ENCODE results near the gene IL1A. TPM values are rescaled to one million over a fixed set of nuclear protein-coding genes. Genes with fewer than 3 reads are reported as not detected.
A peak's percentile ranks its signal among the peaks of the same experiment; 100 is the strongest.

IL1A gene
- total RNA-seq, 1 experiment from 2014 or later, result 0.10 TPM

- intact Hi-C loops (cut with micrococcal nuclease), result no loop called here
- ChIA-PET RAD21 (ENCODE audit: low non-redundant PET in 1 of 2, low total read pairs in 2 of 2, uncharacterized antibody in 2 of 2, unreplicated experiment in 2 of 2) (no interaction called here), CTCF (no interaction called here), POLR2A (no interaction called here)
- Histone ChIP-seq H3K27me3 (ENCODE audit: insufficient read depth, low read length) (no peaks in the 10 kb centered on the region), H3K4me3 (replicated peaks in 1 of 2; ENCODE audit: low read depth in 1 of 2, low read length in 2 of 2) (no peak overlapping the region), H3K9me2 (ENCODE audit: insufficient read depth) (no peaks in the 10 kb centered on the region), H3K4me1 (ENCODE audit: control insufficient read depth in 1 of 2, insufficient read depth in 2 of 2, low read length in 2 of 2) (peaks cover 0 to 16% of the 10 kb centered on the region in 2 experiments; a peak in 2 of 4 replicates), H3K27ac (ENCODE audit: low read depth, low read length) (no peak overlapping the region), H3K36me3 (ENCODE audit: control insufficient read depth in 1 of 2, insufficient read depth in 2 of 2, low read length in 2 of 2) (no peaks in the 10 kb centered on the region), H3K79me2 (ENCODE audit: insufficient read depth, low read length) (peaks cover 8% of the 10 kb centered on the region), H3K9ac (ENCODE audit: low read length) (no peak overlapping the region), H4K20me1 (ENCODE audit: insufficient read depth) (no peaks in the 10 kb centered on the region), H3K9me3 (ENCODE audit: control insufficient read depth in 1 of 2, insufficient read depth in 1 of 2, low read depth in 1 of 2, low read length in 2 of 2) (no peaks in the 10 kb centered on the region), H2AFZ (ENCODE audit: low read depth, low read length, poor library complexity, severe bottlenecking) (no peak overlapping the region), H3K4me2 (ENCODE audit: low read length) (no peak overlapping the region)
- no TSS peak for BruUV-seq (replicated peaks)
- TF ChIP-seq CTCF (IDR thresholded peaks at IDR 0.05 in 2 of 3, conservative IDR thresholded peaks at IDR 0.05 in 1 of 3; ENCODE audit: borderline replicate concordance in 1 of 3, insufficient read depth in 1 of 3, low read depth in 2 of 3, low read length in 2 of 3) (peak in 2 of 3 experiments; percentile 18 to 47; a peak in 2 of 6 replicates), EZH2 (IDR thresholded peaks at IDR 0.05) (no peak), SP1 (IDR thresholded peaks at IDR 0.05; ENCODE audit: low read depth) (no peak), REST (IDR thresholded peaks at IDR 0.05; ENCODE audit: low read depth) (no peak), ZNF274 (IDR thresholded peaks at IDR 0.05; ENCODE audit: low read depth, low read length) (no peak), RAD21 (IDR thresholded peaks at IDR 0.05; ENCODE audit: low read depth) (no peak), CBX3 (IDR thresholded peaks at IDR 0.05; ENCODE audit: low read depth) (no peak)
- ATAC-seq (no peak), DNase-seq (ENCODE audit: low read depth, low spot score) (no peak)
These were observed 15.9 kb downstream of the IL1A start for GRCh38 chr2:112768432-112768831.

Data from HCT116 (cell line).